ENCODE results near the gene ADGRL2.

Gene ADGRL2

DNA sequence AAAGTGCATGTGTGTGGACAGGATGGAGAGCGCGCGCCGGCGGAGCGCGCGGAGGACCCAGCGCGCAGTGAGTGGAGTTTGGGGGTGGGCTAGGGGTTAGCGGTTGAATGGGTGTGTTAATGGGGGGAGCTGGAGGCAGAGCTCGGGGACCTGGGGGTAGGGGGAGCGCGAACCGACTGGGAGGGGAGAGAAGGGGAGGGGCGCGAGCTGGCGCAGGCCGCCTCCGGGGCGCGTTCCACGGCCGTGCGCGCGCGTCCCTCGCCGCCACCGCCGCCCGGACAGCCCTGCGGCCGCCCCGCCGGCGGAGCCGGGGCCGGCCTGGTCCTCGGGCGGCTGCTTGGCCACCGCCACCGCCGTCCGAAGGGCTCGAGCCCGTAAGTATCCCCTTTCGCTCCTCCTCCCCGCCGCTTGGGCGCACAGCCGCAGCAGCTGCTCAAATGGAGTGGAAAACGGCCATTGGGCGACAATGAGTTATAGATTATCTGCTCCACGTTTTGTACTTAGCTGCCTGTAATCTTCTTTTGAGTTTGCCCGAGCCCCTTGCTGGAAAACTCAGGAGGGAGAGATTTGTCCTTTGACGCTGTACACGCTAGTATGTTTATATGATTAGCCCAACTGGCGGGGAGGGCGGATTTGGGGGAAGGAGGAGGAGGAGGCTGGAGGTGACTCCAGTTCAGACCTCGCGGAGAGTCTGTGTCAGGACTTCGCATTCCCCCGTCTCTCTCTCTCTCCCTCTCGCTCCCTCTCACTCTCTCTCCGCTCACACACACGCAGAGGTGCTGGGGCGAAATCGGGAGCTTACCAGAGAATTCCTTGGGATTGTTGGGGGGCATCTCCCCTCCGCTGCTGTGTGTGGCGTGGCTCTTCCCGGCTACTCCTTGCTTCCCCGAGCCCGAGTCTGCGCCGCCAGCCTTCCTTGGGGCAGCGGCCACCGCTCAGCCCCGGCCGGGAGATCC is at the start of gene ADGRL2:
Gene ADGRL2, plus strand, starts transcription at position 240 of the 956 bp plus-strand sequence. CDS start 36,051 bp downstream, outside the sequence.
- peak; percentile 81 for DNase-seq

DNA sequence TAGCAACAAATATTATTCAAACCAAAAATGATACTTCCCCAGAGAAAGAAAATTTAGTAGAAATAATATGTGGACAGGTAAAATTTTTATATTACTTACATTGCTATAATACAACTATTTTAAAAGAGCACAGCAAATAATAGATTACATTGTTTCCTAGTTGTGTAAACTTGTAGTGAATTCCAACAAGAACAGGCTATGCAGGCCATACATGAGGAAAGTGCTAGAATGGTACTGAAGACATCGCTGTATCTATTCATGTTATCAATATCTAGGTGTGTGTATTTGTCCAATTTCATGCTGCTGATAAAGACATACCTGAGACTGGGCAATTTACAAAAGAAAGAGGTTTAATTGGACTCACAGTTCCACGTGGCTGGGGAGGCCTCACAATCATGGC is 47.9 kb upstream of the ADGRL2 start:
- DNase-seq: no peak

- DNase-seq: no peak
Observed at GRCh38 chr1:81754424-81754823, 46.3 kb upstream of the ADGRL2 start.

DNA sequence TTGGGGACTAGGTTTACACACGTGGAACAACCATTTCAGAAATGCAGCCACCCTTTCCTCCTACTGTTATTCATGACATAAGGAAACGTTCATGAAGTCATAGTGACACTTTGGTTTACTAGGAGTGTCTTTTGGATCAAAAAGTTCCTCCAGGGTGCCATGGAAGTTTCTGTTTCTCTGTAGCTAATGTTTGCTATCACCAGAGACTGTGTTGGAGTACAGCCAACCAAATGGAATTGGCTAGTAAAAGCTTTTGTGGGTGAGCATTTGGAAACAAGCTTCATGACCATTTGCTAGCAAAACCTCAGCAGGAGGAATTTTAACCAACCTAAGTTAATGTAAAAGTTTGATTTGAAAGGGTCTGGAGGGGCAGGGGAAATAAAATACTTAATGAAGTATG is 43.9 kb upstream of the ADGRL2 start:
- no peak for DNase-seq

GRCh38 chr1:81757398-81758020 is 43.2 kb upstream of the ADGRL2 start:
- no peak for DNase-seq

- DNase-seq: no peak
Observed at GRCh38 chr1:81758181-81758580, 42.6 kb upstream of the ADGRL2 start.

DNA sequence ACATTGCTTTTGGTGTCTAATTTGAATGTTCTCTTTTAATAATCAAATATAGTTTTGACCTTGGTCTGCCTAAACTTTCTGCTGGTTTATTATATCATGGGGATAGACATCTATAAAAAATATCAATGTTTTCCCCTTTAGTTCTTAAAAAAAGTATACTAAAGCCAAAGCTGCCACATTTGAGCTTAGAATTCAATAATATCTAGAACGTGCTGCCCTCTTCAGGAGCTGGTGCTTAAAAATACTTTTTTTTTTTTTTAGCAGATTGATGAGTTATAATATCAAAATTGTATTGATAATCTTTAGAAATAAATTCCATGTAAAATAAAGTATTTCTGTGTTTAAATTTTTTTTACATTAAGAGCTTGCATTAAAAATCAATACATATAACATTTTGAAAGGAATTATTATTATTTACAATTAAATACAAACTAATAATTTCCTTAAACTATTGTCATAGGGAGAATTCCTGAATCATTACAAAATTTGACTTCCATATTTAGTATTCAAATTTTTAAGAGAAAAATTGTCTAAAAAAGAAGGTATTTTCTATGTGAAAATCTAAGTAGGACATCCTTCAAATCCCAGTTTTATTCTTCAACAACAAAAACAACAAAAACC is 40.1 kb upstream of the ADGRL2 start:
- no peak for DNase-seq

DNA sequence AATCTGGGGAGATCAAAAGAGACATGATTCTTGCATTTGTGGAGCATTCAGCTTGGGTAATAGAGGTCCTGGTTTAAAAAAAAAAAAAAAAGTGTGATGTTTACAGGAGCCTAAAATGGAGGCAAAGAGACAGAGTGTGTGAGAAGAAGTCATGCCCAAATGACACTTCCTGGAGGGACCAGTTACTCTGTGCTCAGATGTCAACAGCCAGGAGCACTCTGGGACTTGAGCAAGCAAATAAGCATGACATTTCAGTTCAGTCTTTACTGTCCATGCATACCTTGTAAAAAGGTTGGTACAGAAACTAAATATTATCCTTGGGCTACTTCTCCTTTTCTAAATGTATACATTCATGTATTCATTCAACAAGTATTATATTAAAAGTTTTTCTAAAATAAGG is 25.2 kb upstream of the ADGRL2 start:
- DNase-seq: no peak

DNA sequence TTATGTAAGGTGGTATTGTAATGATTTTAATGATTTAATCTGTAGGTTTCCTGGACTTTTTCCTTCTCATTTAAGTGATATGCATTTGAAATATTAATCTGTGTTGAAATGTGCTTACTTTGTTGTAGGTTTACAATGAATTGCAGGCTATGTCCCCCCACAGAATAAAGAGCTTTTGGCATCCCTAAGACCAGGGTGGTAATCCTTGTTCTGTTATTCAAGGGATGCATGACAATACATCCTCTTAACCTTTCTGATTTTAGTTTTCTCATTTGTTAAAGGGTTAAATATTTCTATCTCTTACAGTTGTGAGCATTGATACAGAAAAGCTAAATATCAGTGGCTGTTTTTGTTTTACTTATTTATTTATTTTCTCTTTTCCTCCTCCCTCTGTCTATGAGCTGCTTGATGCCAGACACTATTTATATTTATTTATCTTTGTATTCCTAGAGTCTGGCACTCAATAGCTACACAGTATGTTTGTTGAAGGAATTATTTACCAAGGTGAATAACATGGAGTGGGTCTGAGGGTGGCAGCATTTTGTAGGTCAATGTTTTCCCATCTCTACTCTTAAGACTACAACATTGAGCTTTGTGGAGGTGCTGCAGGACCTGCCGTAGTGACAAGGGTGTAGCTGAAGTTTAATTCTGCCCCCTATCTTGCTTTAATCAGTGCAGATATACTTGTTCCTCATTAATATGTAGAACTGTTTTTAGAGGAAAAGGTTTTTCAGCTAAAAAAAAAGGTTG is 19.9 kb upstream of the ADGRL2 start:
- DNase-seq: no peak

DNA sequence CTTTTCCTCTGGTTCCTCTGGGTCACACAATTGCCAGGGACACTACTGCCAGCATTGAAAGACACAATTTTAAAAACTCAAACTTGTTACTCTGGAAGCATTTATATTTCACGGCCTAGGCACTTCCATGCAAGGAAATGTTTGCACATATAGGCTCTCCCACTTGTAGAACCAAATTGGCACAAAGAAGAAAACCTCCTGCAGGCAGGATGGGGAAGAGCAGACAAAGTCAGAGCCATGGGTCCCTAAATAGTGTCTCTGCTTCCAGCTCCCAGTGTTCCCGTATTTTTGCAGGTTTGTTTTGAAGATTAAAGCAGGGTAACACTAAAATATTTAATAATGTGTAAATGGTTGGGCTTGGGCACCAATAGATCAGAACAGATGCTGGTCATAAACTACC is 19.0 kb upstream of the ADGRL2 start:
- DNase-seq: no peak

- no peak for DNase-seq
Observed at GRCh38 chr1:81792184-81792583, 8.6 kb upstream of the ADGRL2 start.

- DNase-seq: no peak
Observed at GRCh38 chr1:81797701-81798100, 3.0 kb upstream of the ADGRL2 start.

DNA sequence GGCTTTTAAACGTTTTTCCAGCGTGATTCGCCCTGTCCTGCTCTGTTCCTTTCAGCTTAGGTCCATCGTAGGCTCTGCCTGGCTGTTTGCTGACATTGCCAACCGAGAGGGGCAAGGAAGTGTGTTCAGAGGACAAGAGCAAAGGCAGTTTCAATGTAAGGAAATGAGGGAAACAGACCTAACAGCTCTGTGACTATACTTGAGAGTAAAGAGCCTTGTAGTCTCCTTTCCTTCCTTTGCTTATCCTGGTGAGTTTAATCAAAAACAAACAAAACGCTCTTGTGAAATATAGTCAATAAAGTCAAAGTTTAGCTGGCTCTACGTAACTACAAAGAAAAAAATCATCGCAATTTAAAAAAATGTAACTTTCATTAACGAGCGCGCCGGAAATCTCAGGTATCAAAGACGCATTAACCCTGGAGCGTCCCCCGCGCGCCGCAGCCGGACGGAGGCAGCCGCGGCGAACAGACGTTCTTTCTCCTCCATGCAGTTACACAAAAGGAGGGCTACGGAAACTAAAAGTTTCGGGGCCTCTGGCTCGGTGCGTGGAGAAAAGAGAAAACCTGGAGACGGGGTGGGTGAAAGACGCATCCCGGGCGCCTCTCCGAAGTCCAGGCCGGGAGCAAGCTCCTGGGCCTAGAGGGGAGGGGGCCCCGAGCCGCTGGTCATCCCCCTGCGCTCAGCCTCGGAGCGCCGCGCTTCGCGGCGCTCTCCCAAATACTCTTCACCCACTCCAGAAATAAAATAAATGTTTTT is 617 bp upstream of the ADGRL2 start:
- DNase-seq: peak; percentile 67

DNA sequence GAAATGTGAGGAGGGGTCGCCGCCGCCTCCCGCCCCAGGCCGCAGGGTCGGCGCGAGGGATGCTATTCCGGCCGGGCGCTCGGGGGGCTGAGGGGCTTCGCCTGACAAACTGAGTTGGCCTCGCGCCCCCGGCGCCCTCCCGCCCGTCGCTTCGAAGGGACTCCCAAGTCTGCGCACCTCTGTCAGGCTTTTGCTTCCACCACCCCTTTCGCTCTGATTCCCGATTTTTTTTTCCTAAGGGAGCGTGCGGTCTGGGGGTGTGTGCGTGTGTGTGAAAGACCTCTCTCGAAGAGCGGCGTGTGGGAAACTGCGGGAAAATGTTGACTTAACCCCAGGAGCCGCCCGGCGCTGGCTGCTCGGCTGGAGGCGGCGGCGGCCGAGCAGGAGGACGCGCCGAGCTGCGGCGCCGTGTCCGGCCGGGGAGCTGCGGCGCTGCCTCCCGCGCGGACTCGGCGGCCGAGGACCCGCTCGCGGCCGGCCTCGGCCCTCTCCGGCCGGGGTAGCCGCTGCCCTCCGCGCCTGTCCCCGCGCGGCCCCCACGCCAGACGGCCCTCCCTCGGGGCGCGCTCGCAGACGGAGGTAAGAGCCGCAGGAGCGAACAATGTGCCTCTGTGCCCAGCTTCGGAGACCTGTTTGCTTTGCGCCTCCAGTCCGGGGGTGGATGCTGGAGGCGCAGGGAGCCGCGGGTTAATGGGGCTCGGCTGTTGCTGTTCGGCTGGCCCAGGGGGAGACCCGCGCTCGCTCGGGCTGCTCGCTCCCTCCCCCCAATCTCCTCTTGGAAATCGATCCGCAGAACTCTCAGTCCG is 1.1 kb downstream of the ADGRL2 start:
- peak; percentile 17 for DNase-seq

GRCh38 chr1:81802457-81802706 is 1.6 kb downstream of the ADGRL2 start:
- DNase-seq: no peak

- peak; percentile 39 for DNase-seq
Observed at GRCh38 chr1:81802707-81803430, 2.1 kb downstream of the ADGRL2 start.

GRCh38 chr1:81803431-81804110 is 2.8 kb downstream of the ADGRL2 start:
- peak; percentile 29 for DNase-seq

DNA sequence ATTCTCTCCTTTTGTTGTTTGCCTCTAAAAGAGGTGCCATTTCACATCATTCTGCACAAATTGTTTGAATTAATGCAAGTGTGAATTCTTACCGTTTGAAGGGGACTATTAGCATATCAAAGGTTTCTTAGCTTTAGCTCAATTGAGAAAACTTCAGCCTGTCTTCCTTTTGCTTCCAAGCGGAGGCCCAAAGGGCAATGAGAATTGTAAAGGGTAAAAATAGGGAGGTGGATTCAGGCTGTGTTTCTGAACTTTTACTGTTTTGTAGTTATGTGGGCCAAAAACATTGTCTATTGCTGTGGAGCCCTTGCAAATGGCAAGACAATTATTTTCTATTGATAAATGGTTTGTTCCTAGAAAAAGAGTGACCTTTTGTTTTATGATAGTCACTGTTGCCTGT is 3.6 kb downstream of the ADGRL2 start:
- DNase-seq: no peak

DNA sequence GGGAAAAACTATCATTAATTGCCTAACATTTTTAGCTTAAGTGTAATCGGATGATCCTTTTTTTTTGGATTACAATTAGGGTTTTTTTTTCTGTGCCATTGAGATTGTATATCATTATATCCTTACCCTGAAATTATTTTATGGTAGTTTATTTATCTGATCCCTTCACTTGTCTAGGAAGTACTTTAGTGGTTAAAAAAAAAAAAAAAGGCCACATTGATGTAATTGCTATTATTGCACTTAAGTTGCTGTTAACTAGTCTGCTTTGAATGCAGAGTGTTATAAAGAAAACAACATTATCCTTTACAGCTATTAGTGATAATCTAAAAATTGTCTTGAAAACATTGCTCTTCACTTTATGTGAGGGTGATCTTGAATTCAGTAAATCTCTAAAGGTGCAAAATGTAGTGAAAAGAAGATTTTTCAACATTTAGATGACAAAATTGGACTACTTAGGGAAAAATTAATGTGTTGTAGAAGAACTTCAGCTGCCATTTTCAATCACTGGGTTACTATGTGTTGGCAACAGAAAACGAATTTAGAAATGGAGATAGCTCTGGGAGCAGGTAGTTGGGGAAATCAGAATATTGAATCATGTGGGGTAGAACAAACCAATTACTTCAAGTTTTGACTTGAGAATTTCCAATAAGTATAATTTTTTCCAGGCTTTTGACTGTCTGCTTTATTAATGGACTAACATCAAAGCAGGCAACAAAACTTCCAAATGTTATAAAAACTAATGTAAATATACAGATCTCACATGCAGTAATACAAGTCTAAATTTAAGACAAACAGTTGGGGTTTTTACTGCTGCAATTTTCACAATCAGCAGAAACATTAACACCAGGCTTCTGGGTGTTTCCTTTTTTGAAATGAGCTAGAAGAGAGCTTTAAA is 5.0 kb downstream of the ADGRL2 start:
- DNase-seq: no peak
